Gastrocnemius medialis (tissue), 4 donors: ENCODE measurements around the gene PRKCQ. TPM values are rescaled to one million over a fixed set of nuclear protein-coding genes. Genes with fewer than 3 reads are reported as not detected.

Source experiments
- ATAC-seq, 2 donors: fragments of 150-250 bp; one replicate each; pipeline ENCODE4 v1.9.1; 2016
- DNase-seq, 2 donors: peaks; one replicate each; pipeline ENCODE4 v3.0.0-alpha.2; 2019
- H3K27ac ChIP-seq, 4 donors: fragments of 200-600 bp; sonication (generic); 1 replicate in 1 of 4; 2 replicates in 3 of 4; pipeline ENCODE4 v1.5.1; 2016 to 2018; ENCODE audit warnings: mild to moderate bottlenecking in 2 of 4, moderate library complexity in 1 of 4
- H3K27me3 ChIP-seq, 3 donors: fragments of 200-600 bp; sonication (generic) in 2 of 3; 1 replicate in 1 of 3; 2 replicates in 2 of 3; pipeline versions ENCODE4 v1.5.1 to v1.6.0; 2016 to 2019; ENCODE audit warnings: mild to moderate bottlenecking in 1 of 3, moderate library complexity in 1 of 3
- H3K36me3 ChIP-seq, 2 donors: fragments of 200-600 bp; sonication (generic) in 1 of 2; one replicate each; pipeline ENCODE4 v1.5.1; 2017 to 2018
- H3K4me1 ChIP-seq, 2 donors: fragments of 200-600 bp; sonication (generic) in 1 of 2; one replicate each; pipeline ENCODE4 v1.5.1; 2016 to 2017; ENCODE audit warnings: mild to moderate bottlenecking in 2 of 2
- H3K4me3 ChIP-seq, 4 donors: fragments of 200-600 bp; sonication (generic) in 3 of 4; 1 replicate in 1 of 4; 2 replicates in 3 of 4; pipeline ENCODE4 v1.5.1; 2016 to 2019; ENCODE audit warnings: mild to moderate bottlenecking in 2 of 4
- H3K9me3 ChIP-seq, 3 donors: fragments of 200-600 bp; sonication (generic) in 2 of 3; 1 replicate in 1 of 3; 2 replicates in 2 of 3; pipeline ENCODE4 v1.5.1; 2016 to 2019
- CTCF ChIP-seq, 5 experiments: fragments of 450-650 bp in 3 of 5; fragments of 200-600 bp in 2 of 5; sonication (generic) in 2 of 5; IDR thresholded peaks in 4 of 5; conservative IDR thresholded peaks in 1 of 5; 1 replicate in 4 of 5; 2 replicates in 1 of 5; pipeline ENCODE4 v1.5.1; 2016 to 2019; ENCODE audit warnings: antibody characterized with exemption in 5 of 5, mild to moderate bottlenecking in 3 of 5, moderate library complexity in 3 of 5
- POLR2A ChIP-seq, 2 donors: fragments of 450-650 bp; IDR thresholded peaks; one replicate each; pipeline ENCODE4 v1.6.1; 2017; ENCODE audit warnings: antibody characterized with exemption in 2 of 2, mild to moderate bottlenecking in 2 of 2, moderate library complexity in 2 of 2
- in situ Hi-C, 4 donors: fragments of 200-750 bp; cut with MboI; loops; one replicate each; pipeline versions ENCODE4 v1.15.0 to v1.8.0; 2017; ENCODE audit warnings: low sequenced_read_pairs in 4 of 4
- intact Hi-C: fragments of 100-400 bp; cut with DNase I; formaldehyde crosslinking; loops from one replicate; pipeline ENCODE4 v1.15.1; 2023; ENCODE audit warnings: low total_unique reads
- total RNA-seq, 4 donors: library from RNA; depleted of rRNA; stranded (reverse); fragments of >200 nt; gene quantifications; one replicate each; pipeline versions ENCODE4 v1.1.0 to v1.2.3, GENCODE V29; 2016

Gene PRKCQ
- total RNA-seq, 4 donors from 2014 or later, result 25.8 to 70.7 (median 38.8) TPM

- TF ChIP-seq CTCF (IDR thresholded peaks at IDR 0.05 in 4 of 5, conservative IDR thresholded peaks at IDR 0.05 in 1 of 5) (no peak), POLR2A (IDR thresholded peaks at IDR 0.05) (no peak)
- Histone ChIP-seq H3K27me3 (no peaks in the 10 kb centered on the region), H3K4me3 (no peak overlapping the region), H3K9me3 (no peaks in the 10 kb centered on the region), H3K36me3 (peaks cover 0 to 5% of the 10 kb centered on the region in 2 donors), H3K4me1 (peaks cover 8 to 11% of the 10 kb centered on the region in 2 donors), H3K27ac (no peak overlapping the region)
- DNase-seq (peak in 1 of 2 donors; percentile 24), ATAC-seq (peak in 1 of 2 donors; percentile 58)
- in situ Hi-C loops (no loop called here), intact Hi-C loops (no loop called here)
Observed at GRCh38 chr10:6603142-6604125, 23.4 kb upstream of the PRKCQ start.

- no peaks in the 10 kb centered on the region for H3K27me3 ChIP-seq
- DNase-seq (no peak), ATAC-seq (no peak)
- H3K27ac ChIP-seq, result no peak overlapping the region
- in situ Hi-C loops, result no loop called here
- H3K4me3 ChIP-seq, result no peak overlapping the region
- H3K4me1 ChIP-seq, result peaks cover 8 to 11% of the 10 kb centered on the region in 2 donors
- no peaks in the 10 kb centered on the region for H3K9me3 ChIP-seq
- peaks cover 0 to 5% of the 10 kb centered on the region in 2 donors for H3K36me3 ChIP-seq
- intact Hi-C loops, result no loop called here
- TF ChIP-seq POLR2A (IDR thresholded peaks at IDR 0.05) (no peak), CTCF (IDR thresholded peaks at IDR 0.05 in 4 of 5, conservative IDR thresholded peaks at IDR 0.05 in 1 of 5) (no peak)
Observed at GRCh38 chr10:6602700-6603084, 22.6 kb upstream of the PRKCQ start.

GRCh38 chr10:6602026-6602699 lies 22.1 kb upstream of the PRKCQ start:
- Histone ChIP-seq H3K27me3 (no peaks in the 10 kb centered on the region), H3K4me3 (no peak overlapping the region), H3K27ac (no peak overlapping the region), H3K9me3 (no peaks in the 10 kb centered on the region), H3K4me1 (peaks cover 8 to 11% of the 10 kb centered on the region in 2 donors), H3K36me3 (peaks cover 0 to 5% of the 10 kb centered on the region in 2 donors)
- intact Hi-C loops, result no loop called here
- TF ChIP-seq CTCF (IDR thresholded peaks at IDR 0.05 in 4 of 5, conservative IDR thresholded peaks at IDR 0.05 in 1 of 5) (no peak), POLR2A (IDR thresholded peaks at IDR 0.05) (no peak)
- in situ Hi-C loops, result no loop called here
- ATAC-seq, result no peak
- no peak for DNase-seq

DNA sequence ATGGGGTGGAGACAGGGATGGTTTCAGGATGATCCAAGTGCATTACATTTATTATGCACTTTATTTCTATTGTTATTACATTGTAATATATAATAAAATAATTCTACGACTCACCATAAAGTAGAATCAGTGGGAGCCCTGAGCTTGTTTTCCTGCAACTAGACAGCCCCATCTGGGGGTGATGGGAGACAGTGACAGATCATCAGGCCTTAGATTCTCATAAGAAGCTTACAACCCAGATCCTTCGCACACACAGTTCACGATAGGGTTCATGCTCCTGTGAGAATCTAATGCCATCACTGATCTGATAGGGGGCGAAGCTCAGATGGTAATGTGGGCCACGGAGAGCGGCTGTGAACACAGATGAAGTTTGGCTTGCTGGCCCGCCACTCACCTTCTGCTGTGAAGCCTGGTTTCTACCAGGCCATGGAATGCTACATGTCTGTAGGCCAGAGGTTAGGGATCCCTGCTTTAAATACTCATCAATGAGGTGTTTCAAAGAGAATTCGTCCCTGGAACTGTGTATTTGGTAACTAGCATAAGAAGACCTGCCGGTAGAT lies 21.2 kb upstream of the PRKCQ start:
- in situ Hi-C loops (no loop called here), intact Hi-C loops (no loop called here)
- no peaks in the 10 kb centered on the region for H3K27me3 ChIP-seq
- TF ChIP-seq CTCF (IDR thresholded peaks at IDR 0.05 in 4 of 5, conservative IDR thresholded peaks at IDR 0.05 in 1 of 5) (no peak), POLR2A (IDR thresholded peaks at IDR 0.05) (no peak)
- ATAC-seq, result no peak
- H3K9me3 ChIP-seq, result no peaks in the 10 kb centered on the region
- no peak overlapping the region for H3K27ac ChIP-seq
- peaks cover 8 to 11% of the 10 kb centered on the region in 2 donors for H3K4me1 ChIP-seq
- no peak overlapping the region for H3K4me3 ChIP-seq
- H3K36me3 ChIP-seq, result peaks cover 0 to 5% of the 10 kb centered on the region in 2 donors
- DNase-seq, result no peak
